ENCODE measurements around the gene GLCE.

GLCE gene

GRCh38 chr15:69126054-69126469 lies 34.4 kb upstream of the GLCE start:
- Histone ChIP-seq H3K9me3 (ENCODE audit: control insufficient read depth, insufficient read depth, low read length) (no peaks in the 10 kb centered on the region), H3K27me3 (ENCODE audit: control insufficient read depth, insufficient read depth, low read length) (peaks cover 15% of the 10 kb centered on the region), H3K9ac (ENCODE audit: low read depth, low read length) (no peak overlapping the region), H3K4me1 (ENCODE audit: control insufficient read depth, insufficient read depth, low read length) (no peaks in the 10 kb centered on the region), H3K4me3 (ENCODE audit: low read depth, low read length) (no peak overlapping the region), H3K36me3 (ENCODE audit: control insufficient read depth, insufficient read depth, low read length) (no peaks in the 10 kb centered on the region)

GRCh38 chr15:69127306-69127705 lies 33.1 kb upstream of the GLCE start:
- no peak overlapping the region for H3K4me3 ChIP-seq (ENCODE audit: low read depth, low read length)
- no peaks in the 10 kb centered on the region for H3K4me1 ChIP-seq (ENCODE audit: control insufficient read depth, insufficient read depth, low read length)
- H3K27me3 ChIP-seq (ENCODE audit: control insufficient read depth, insufficient read depth, low read length) = peaks cover 3% of the 10 kb centered on the region
- H3K9me3 ChIP-seq (ENCODE audit: control insufficient read depth, insufficient read depth, low read length) = no peaks in the 10 kb centered on the region
- H3K36me3 ChIP-seq (ENCODE audit: control insufficient read depth, insufficient read depth, low read length) = no peaks in the 10 kb centered on the region
- no peak overlapping the region for H3K9ac ChIP-seq (ENCODE audit: low read depth, low read length)

- Histone ChIP-seq H3K27me3 (ENCODE audit: control insufficient read depth, insufficient read depth, low read length) (no peaks in the 10 kb centered on the region), H3K9me3 (ENCODE audit: control insufficient read depth, insufficient read depth, low read length) (no peaks in the 10 kb centered on the region), H3K4me3 (ENCODE audit: low read depth, low read length) (no peak overlapping the region), H3K9ac (ENCODE audit: low read depth, low read length) (no peak overlapping the region), H3K36me3 (ENCODE audit: control insufficient read depth, insufficient read depth, low read length) (no peaks in the 10 kb centered on the region), H3K4me1 (ENCODE audit: control insufficient read depth, insufficient read depth, low read length) (no peaks in the 10 kb centered on the region)
These were observed 31.6 kb upstream of the GLCE start for GRCh38 chr15:69128667-69129311.

GRCh38 chr15:69131362-69132220 lies 28.8 kb upstream of the GLCE start:
- H3K36me3 ChIP-seq (ENCODE audit: control insufficient read depth, insufficient read depth, low read length) = no peaks in the 10 kb centered on the region
- H3K9ac ChIP-seq (ENCODE audit: low read depth, low read length) = no peak overlapping the region
- no peaks in the 10 kb centered on the region for H3K4me1 ChIP-seq (ENCODE audit: control insufficient read depth, insufficient read depth, low read length)
- H3K27me3 ChIP-seq (ENCODE audit: control insufficient read depth, insufficient read depth, low read length) = no peaks in the 10 kb centered on the region
- H3K9me3 ChIP-seq (ENCODE audit: control insufficient read depth, insufficient read depth, low read length) = no peaks in the 10 kb centered on the region
- H3K4me3 ChIP-seq (ENCODE audit: low read depth, low read length) = no peak overlapping the region

- Histone ChIP-seq H3K4me3 (ENCODE audit: low read depth, low read length) (no peak overlapping the region), H3K36me3 (ENCODE audit: control insufficient read depth, insufficient read depth, low read length) (no peaks in the 10 kb centered on the region), H3K9ac (ENCODE audit: low read depth, low read length) (no peak overlapping the region), H3K9me3 (ENCODE audit: control insufficient read depth, insufficient read depth, low read length) (no peaks in the 10 kb centered on the region), H3K4me1 (ENCODE audit: control insufficient read depth, insufficient read depth, low read length) (no peaks in the 10 kb centered on the region), H3K27me3 (ENCODE audit: control insufficient read depth, insufficient read depth, low read length) (no peaks in the 10 kb centered on the region)
These were observed 28.0 kb upstream of the GLCE start for GRCh38 chr15:69132430-69132829.

- no peaks in the 10 kb centered on the region for H3K4me1 ChIP-seq (ENCODE audit: control insufficient read depth, insufficient read depth, low read length)
These were observed 27.2 kb upstream of the GLCE start for GRCh38 chr15:69132977-69133861.

GRCh38 chr15:69133862-69134519 lies 26.4 kb upstream of the GLCE start:
- H3K9ac ChIP-seq (ENCODE audit: low read depth, low read length) = no peak overlapping the region
- peaks cover 5% of the 10 kb centered on the region for H3K4me1 ChIP-seq (ENCODE audit: control insufficient read depth, insufficient read depth, low read length)
- no peaks in the 10 kb centered on the region for H3K27me3 ChIP-seq (ENCODE audit: control insufficient read depth, insufficient read depth, low read length)
- no peaks in the 10 kb centered on the region for H3K36me3 ChIP-seq (ENCODE audit: control insufficient read depth, insufficient read depth, low read length)
- no peak overlapping the region for H3K4me3 ChIP-seq (ENCODE audit: low read depth, low read length)
- no peaks in the 10 kb centered on the region for H3K9me3 ChIP-seq (ENCODE audit: control insufficient read depth, insufficient read depth, low read length)

More at GRCh38 chr15:69132977-69133861, 27.2 kb upstream of the GLCE start:
- Histone ChIP-seq H3K9me3 (ENCODE audit: control insufficient read depth, insufficient read depth, low read length) (no peaks in the 10 kb centered on the region), H3K4me3 (ENCODE audit: low read depth, low read length) (no peak overlapping the region), H3K9ac (ENCODE audit: low read depth, low read length) (no peak overlapping the region), H3K36me3 (ENCODE audit: control insufficient read depth, insufficient read depth, low read length) (no peaks in the 10 kb centered on the region), H3K27me3 (ENCODE audit: control insufficient read depth, insufficient read depth, low read length) (no peaks in the 10 kb centered on the region)

GRCh38 chr15:69134791-69135190 lies 25.6 kb upstream of the GLCE start:
- H3K4me3 ChIP-seq (ENCODE audit: low read depth, low read length) = no peak overlapping the region
- no peaks in the 10 kb centered on the region for H3K9me3 ChIP-seq (ENCODE audit: control insufficient read depth, insufficient read depth, low read length)
- H3K4me1 ChIP-seq (ENCODE audit: control insufficient read depth, insufficient read depth, low read length) = peaks cover 6% of the 10 kb centered on the region
- no peaks in the 10 kb centered on the region for H3K36me3 ChIP-seq (ENCODE audit: control insufficient read depth, insufficient read depth, low read length)
- H3K27me3 ChIP-seq (ENCODE audit: control insufficient read depth, insufficient read depth, low read length) = no peaks in the 10 kb centered on the region
- no peak overlapping the region for H3K9ac ChIP-seq (ENCODE audit: low read depth, low read length)

GRCh38 chr15:69135499-69135898 lies 24.9 kb upstream of the GLCE start:
- Histone ChIP-seq H3K9me3 (ENCODE audit: control insufficient read depth, insufficient read depth, low read length) (no peaks in the 10 kb centered on the region), H3K27me3 (ENCODE audit: control insufficient read depth, insufficient read depth, low read length) (no peaks in the 10 kb centered on the region)

GRCh38 chr15:69138963-69139362 lies 21.5 kb upstream of the GLCE start:
- Histone ChIP-seq H3K9me3 (ENCODE audit: control insufficient read depth, insufficient read depth, low read length) (no peaks in the 10 kb centered on the region), H3K4me3 (ENCODE audit: low read depth, low read length) (no peak overlapping the region), H3K9ac (ENCODE audit: low read depth, low read length) (no peak overlapping the region), H3K36me3 (ENCODE audit: control insufficient read depth, insufficient read depth, low read length) (no peaks in the 10 kb centered on the region), H3K27me3 (ENCODE audit: control insufficient read depth, insufficient read depth, low read length) (no peaks in the 10 kb centered on the region), H3K4me1 (ENCODE audit: control insufficient read depth, insufficient read depth, low read length) (peaks cover 6% of the 10 kb centered on the region)

More at GRCh38 chr15:69135499-69135898, 24.9 kb upstream of the GLCE start:
- Histone ChIP-seq H3K4me1 (ENCODE audit: control insufficient read depth, insufficient read depth, low read length) (peaks cover 6% of the 10 kb centered on the region), H3K4me3 (ENCODE audit: low read depth, low read length) (no peak overlapping the region), H3K9ac (ENCODE audit: low read depth, low read length) (no peak overlapping the region), H3K36me3 (ENCODE audit: control insufficient read depth, insufficient read depth, low read length) (no peaks in the 10 kb centered on the region)

- H3K9ac ChIP-seq (ENCODE audit: low read depth, low read length) = no peak overlapping the region
- H3K4me1 ChIP-seq (ENCODE audit: control insufficient read depth, insufficient read depth, low read length) = peaks cover 6% of the 10 kb centered on the region
- H3K9me3 ChIP-seq (ENCODE audit: control insufficient read depth, insufficient read depth, low read length) = no peaks in the 10 kb centered on the region
- no peaks in the 10 kb centered on the region for H3K27me3 ChIP-seq (ENCODE audit: control insufficient read depth, insufficient read depth, low read length)
- no peaks in the 10 kb centered on the region for H3K36me3 ChIP-seq (ENCODE audit: control insufficient read depth, insufficient read depth, low read length)
- no peak overlapping the region for H3K4me3 ChIP-seq (ENCODE audit: low read depth, low read length)
These were observed 20.1 kb upstream of the GLCE start for GRCh38 chr15:69140306-69140705.

Measured in iPS-15b (cell line).